H1 (cell line): ENCODE data around the gene LCMT1. TPM values are rescaled to one million over a fixed set of nuclear protein-coding genes. Genes with fewer than 3 reads are reported as not detected.

Experiments
- CHD1 ChIP-seq: IDR thresholded peaks from 2 replicates; pipeline ENCODE4 v1.6.1; 2012; ENCODE audit warnings: low read depth, low read length, improper control_type of control experiment
- CHD2 ChIP-seq: IDR thresholded peaks from 2 replicates; pipeline ENCODE4 v1.6.1; 2012; ENCODE audit warnings: low read length, improper control_type of control experiment
- SRF ChIP-seq: IDR thresholded peaks from 2 replicates; pipeline ENCODE4 v1.6.1; 2011; ENCODE audit warnings: mild to moderate bottlenecking, low read depth, low read length, moderate library complexity
- ZNF274 ChIP-seq: IDR thresholded peaks from 2 replicates; pipeline ENCODE4 v1.7.0; 2012; ENCODE audit warnings: low read length, borderline replicate concordance; ENCODE audit errors: extremely low read depth
- polyA plus RNA-seq, 7 experiments: library from polyadenylated mRNA; depleted of rRNA in 3 of 7; stranded (reverse) in 5 of 7; unstranded in 2 of 7; fragments of >200 nt in 5 of 7; fragments of 200-250 nt in 2 of 7; gene quantifications; 1 replicate in 5 of 7; 2 replicates in 1 of 7; 4 replicates in 1 of 7; pipeline versions ENCODE4 v1.2.1 to v1.2.3, GENCODE V29; 2011 to 2013; ENCODE audit warnings: missing spikeins in 2 of 7, mixed read lengths in 2 of 7
- total RNA-seq: library from RNA; stranded (reverse); fragmentation: NEBNext Ultra II Directional; extraction: Animal tissue kit (Norgen Biotek cat#: 25700); gene quantifications from 2 replicates; pipeline ENCODE4 v1.2.1, GENCODE V29; 2021

Gene LCMT1
- total and polyA plus RNA-seq, 2 of the 8 experiments (the other 6 are each of a cell fraction or from before 2014, with no cell fraction given): 61.0 to 80.8 TPM

DNA sequence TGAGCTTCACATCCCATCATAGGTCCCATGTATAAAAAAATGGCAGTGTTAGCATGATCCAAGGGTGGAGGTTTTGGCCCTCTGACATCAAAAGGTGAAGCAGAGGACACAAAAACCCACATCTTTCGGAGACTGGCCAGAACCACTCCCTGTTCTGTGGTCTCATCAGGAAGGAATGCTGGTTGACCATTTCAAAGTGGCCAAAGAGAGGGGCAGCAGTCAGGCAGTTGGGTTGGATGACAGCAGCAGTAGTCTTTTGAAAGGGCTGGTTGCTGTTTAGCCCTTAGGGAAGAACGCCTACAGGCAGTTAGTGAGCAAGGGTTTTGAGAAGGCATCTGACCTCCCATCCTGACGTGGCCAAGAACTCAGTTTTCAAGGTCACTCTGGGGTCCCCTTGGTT, 40.5 kb downstream of the LCMT1 start (continued):
- TF ChIP-seq ZNF274 (no peak), SRF (no peak), CHD2 (no peak), CHD1 (no peak)
